Activated T-cell treated with anti-CD3 and anti-CD28 coated beads for 24 hours (primary cell): ENCODE data around the gene SERPINB2.

Experiments
- DNase-seq: peaks from one replicate; pipeline ENCODE4 v3.0.0-alpha.2; 2020; ENCODE audit warnings: low read depth

SERPINB2 gene

GRCh38 chr18:63887424-63887823 is at the start of gene SERPINB2:
SERPINB2 (plus strand) TSS chr18:63887705; CDS start chr18:63891445, 3,740 bp downstream.
- no peak for DNase-seq

- DNase-seq = no peak
Measured at GRCh38 chr18:63843008-63843407, 44.5 kb upstream of the SERPINB2 start.

GRCh38 chr18:63844254-63844653 is 43.3 kb upstream of the SERPINB2 start:
- DNase-seq = no peak

- no peak for DNase-seq
Measured at GRCh38 chr18:63848159-63848558, 39.3 kb upstream of the SERPINB2 start.

GRCh38 chr18:63850020-63850419 is 37.5 kb upstream of the SERPINB2 start:
- DNase-seq = no peak

GRCh38 chr18:63850636-63851035 is 36.9 kb upstream of the SERPINB2 start:
- DNase-seq = no peak

GRCh38 chr18:63858456-63858855 is 29.0 kb upstream of the SERPINB2 start:
- DNase-seq = no peak

- DNase-seq = no peak
Measured at GRCh38 chr18:63859781-63860475, 27.6 kb upstream of the SERPINB2 start.

GRCh38 chr18:63860531-63860930 is 27.0 kb upstream of the SERPINB2 start:
- no peak for DNase-seq

- DNase-seq = no peak
Measured at GRCh38 chr18:63867368-63868125, 20.0 kb upstream of the SERPINB2 start.

- DNase-seq = no peak
Measured at GRCh38 chr18:63868546-63868945, 19.0 kb upstream of the SERPINB2 start.

- no peak for DNase-seq
Measured at GRCh38 chr18:63869374-63869773, 18.1 kb upstream of the SERPINB2 start.

GRCh38 chr18:63869851-63870250 is 17.7 kb upstream of the SERPINB2 start:
- no peak for DNase-seq

GRCh38 chr18:63871836-63872235 is 15.7 kb upstream of the SERPINB2 start:
- DNase-seq = no peak

- DNase-seq = no peak
Measured at GRCh38 chr18:63872586-63872985, 14.9 kb upstream of the SERPINB2 start.

- DNase-seq = no peak
Measured at GRCh38 chr18:63878343-63878742, 9.2 kb upstream of the SERPINB2 start.

GRCh38 chr18:63878925-63879324 is 8.6 kb upstream of the SERPINB2 start:
- DNase-seq = no peak

GRCh38 chr18:63879709-63880108 is 7.8 kb upstream of the SERPINB2 start:
- DNase-seq = no peak

GRCh38 chr18:63881851-63882250 is 5.7 kb upstream of the SERPINB2 start:
- DNase-seq = no peak

GRCh38 chr18:63882333-63883141 is 5.0 kb upstream of the SERPINB2 start:
- no peak for DNase-seq

- DNase-seq = no peak
Measured at GRCh38 chr18:63883617-63884016, 3.9 kb upstream of the SERPINB2 start.

- no peak for DNase-seq
Measured at GRCh38 chr18:63888470-63889190, 1.1 kb downstream of the SERPINB2 start.
